ENCODE data around the gene NEMP2. TPM values are rescaled to one million over a fixed set of nuclear protein-coding genes. Genes with fewer than 3 reads are reported as not detected.
A peak's percentile ranks its signal among the peaks of the same experiment; 100 is the strongest.

NEMP2 gene
- total and polyA plus RNA-seq, 4 donors = 0.67 to 6.1 (median 2.8) TPM

- no peak for TF ChIP-seq CTCF (IDR thresholded peaks at IDR 0.05; ENCODE audit: low read depth, low read length, missing input control)
Observed at GRCh38 chr2:190501231-190501630, 33.3 kb downstream of the NEMP2 start (continued).

- peak; percentile 39 for DNase-seq (ENCODE audit: low spot score)
- peak overlapping the region; percentile 30 to 32 for H3K27ac ChIP-seq (ENCODE audit: low read depth in 1 of 2, low read length in 2 of 2)
- H3K9ac ChIP-seq (ENCODE audit: low read depth in 1 of 2, low read length in 2 of 2) = no peak overlapping the region
- 58% methylated on average over 7 of the region's 7 CpGs for WGBS
- no peaks in the 10 kb centered on the region for H3K36me3 ChIP-seq (ENCODE audit: control insufficient read depth in 4 of 4, insufficient read depth in 3 of 4, low read depth in 1 of 4, low read length in 3 of 4)
- TF ChIP-seq ZBTB33 (IDR thresholded peaks at IDR 0.05) (no peak), SP1 (IDR thresholded peaks at IDR 0.05) (peak; percentile 74), MAX (IDR thresholded peaks at IDR 0.05) (peak; percentile 36), FOXA1 (IDR thresholded peaks at IDR 0.05) (peak; percentile 42), HNF4G (IDR thresholded peaks at IDR 0.05) (no peak), RXRA (IDR thresholded peaks at IDR 0.05) (peak; percentile 78 to 82), TAF1 (conservative IDR thresholded peaks at IDR 0.05) (no peak), RAD21 (IDR thresholded peaks at IDR 0.05) (peak; percentile 42 to 61), EGR1 (IDR thresholded peaks at IDR 0.05; ENCODE audit: low read depth in 2 of 2) (no peak), NR2F2 (IDR thresholded peaks at IDR 0.05) (no peak), FOXA2 (IDR thresholded peaks at IDR 0.05) (peak; percentile 55), GABPA (IDR thresholded peaks at IDR 0.05 in 1 of 2, conservative IDR thresholded peaks at IDR 0.05 in 1 of 2) (peak in 1 of 2 donors; percentile 25), REST (IDR thresholded peaks at IDR 0.05) (no peak), HNF4A (conservative IDR thresholded peaks at IDR 0.05) (peak; percentile 50 to 58), JUND (IDR thresholded peaks at IDR 0.05) (peak in 1 of 2 donors; percentile 60), ATF3 (IDR thresholded peaks at IDR 0.05) (no peak), YY1 (IDR thresholded peaks at IDR 0.05) (peak; percentile 91), CTCF (IDR thresholded peaks at IDR 0.05; ENCODE audit: low read depth, low read length, missing input control) (peak; percentile 13)
- no peaks in the 10 kb centered on the region for H3K9me3 ChIP-seq (ENCODE audit: control insufficient read depth in 4 of 4, low read length in 3 of 4)
- H3K4me3 ChIP-seq (ENCODE audit: low read depth in 1 of 3, low read length in 3 of 3) = peak overlapping the region in 2 of 3 donors; percentile 10 to 34
- H3K4me1 ChIP-seq (ENCODE audit: control insufficient read depth in 4 of 4, insufficient read depth in 4 of 4, low read length in 3 of 4) = peaks cover 3 to 7% (median 4%) of the 10 kb centered on the region in 4 donors
- H3K27me3 ChIP-seq (ENCODE audit: control insufficient read depth in 4 of 4, insufficient read depth in 4 of 4, low read length in 3 of 4) = no peaks in the 10 kb centered on the region
Observed at GRCh38 chr2:190500054-190500502, 34.4 kb downstream of the NEMP2 start.
